Measurements from ENCODE around the gene RAB5B. TPM values are rescaled to one million over a fixed set of nuclear protein-coding genes. Genes with fewer than 3 reads are reported as not detected.

RAB5B gene
- total and polyA plus RNA-seq, 10 of the 15 experiments (the other 5 are each of a cell fraction or from before 2014, with no cell fraction given): 7.5 to 149 (median 37.8) TPM

- Histone ChIP-seq H3K36me3 (ENCODE audit: control insufficient read depth in 2 of 2, insufficient read depth in 2 of 2, low read length in 1 of 2) (peaks cover 0 to 16% of the 10 kb centered on the region in 2 experiments; a peak in 3 of 4 replicates), H3K9ac (ENCODE audit: control insufficient read depth, insufficient read depth, low read length) (peak overlapping the region; percentile 99; the same call in 1 of the 2 replicates), H3K4me2 (ENCODE audit: control insufficient read depth, insufficient read depth) (peak overlapping the region; percentile 91), H3K4me1 (ENCODE audit: control insufficient read depth, insufficient read depth, low read length) (peaks cover 3% of the 10 kb centered on the region; the same call in 1 of the 2 replicates), H2AFZ (ENCODE audit: control insufficient read depth, low read depth, low read length) (no peak overlapping the region), H3K27ac (ENCODE audit: control insufficient read depth, insufficient read depth) (peak overlapping the region; percentile 96; the same call in 1 of the 2 replicates), H3K9me3 (replicated peaks; ENCODE audit: control insufficient read depth, insufficient read depth, low read length) (no peaks in the 10 kb centered on the region), H3K79me2 (ENCODE audit: control insufficient read depth, insufficient read depth, low read length) (peaks cover 73% of the 10 kb centered on the region), H3K27me3 (replicated peaks in 1 of 2; ENCODE audit: control insufficient read depth in 2 of 2, insufficient read depth in 2 of 2, low read length in 1 of 2) (no peaks in the 10 kb centered on the region), H4K20me1 (ENCODE audit: control insufficient read depth, insufficient read depth) (no peaks in the 10 kb centered on the region), H3K4me3 (peak overlapping the region; percentile 93; the same call in 1 of the 2 replicates)
- no peak for TF ChIP-seq MLLT1 (IDR thresholded peaks at IDR 0.05)
- TF ChIP-seq YBX1 (IDR thresholded peaks at IDR 0.05): no peak
- no peak for TF ChIP-seq TARDBP (IDR thresholded peaks at IDR 0.05; ENCODE audit: borderline replicate concordance)
- no peak for TF ChIP-seq ZNF687 (IDR thresholded peaks at IDR 0.05)
- no peak for TF ChIP-seq SPI1 (IDR thresholded peaks at IDR 0.05; ENCODE audit: borderline replicate concordance, insufficient read depth, low read depth, low read length)
- TF ChIP-seq POLR2AphosphoS5 (IDR thresholded peaks at IDR 0.05; ENCODE audit: low read length): 0 out of 2 replicates have a peak, but pooled peaks have one; percentile 13
- no peak for TF ChIP-seq ZBTB33 (IDR thresholded peaks at IDR 0.05)
- in situ Hi-C loops (cut with MboI) (loop anchor here (5.0 kb wide), 1 partner anchor 98 kb away; the partner anchor contains the start of gene DNAJC14), intact Hi-C loops (cut with micrococcal nuclease; ENCODE audit: unreplicated experiment) (loop anchor here (5.0 kb wide), 1 partner anchor 192 kb away; the partner anchor contains the start of genes RPL41 and ZC3H10)
- DNase-seq (ENCODE audit: low read depth, low spot score): no peak
- no peak for ATAC-seq
- POLR2A ChIA-PET: interaction anchor here (0.5 to 7.3 kb wide), 11 partner anchors 10 to 232 kb away, joined by 3 to 66 read pairs (median 6); partner anchors contain the start of genes DNAJC14, ORMDL2, RAB5B and SARNP
- WGBS (ENCODE audit: insufficient coverage, insufficient replicate concordance, low lambda C conversion rate, missing lambda C conversion rate): 100% methylated on average over 4 of the region's 4 CpGs
- CTCF ChIA-PET: interaction anchor here (0.8 to 6.8 kb wide), 22 partner anchors 9 to 374 kb away, joined by 3 to 57 read pairs (median 6); partner anchors contain the start of genes CD63, DNAJC14, GDF11 and ORMDL2
- BruUV-seq (replicated peaks): no TSS peak
- SMC1A ChIA-PET (ENCODE audit: uncharacterized antibody, unreplicated experiment): interaction anchor here (1.1 to 4.8 kb wide), 14 partner anchors 8 to 187 kb away, joined by 3 to 34 read pairs (median 6); partner anchors contain the start of genes DNAJC14, ORMDL2 and SARNP
- no peak for FAIRE-seq
- RAD21 ChIA-PET (ENCODE audit: unreplicated experiment): interaction anchor here (0.9 to 4.7 kb wide), 12 partner anchors 14 to 186 kb away, joined by 3 to 30 read pairs (median 5); partner anchors contain the start of genes DNAJC14, ORMDL2, SARNP and SUOX
Observed at GRCh38 chr12:55925371-55925770, 48.5 kb upstream of the RAB5B start.
